GM21515 (cell line): Measurements from ENCODE around the gene ISYNA1.

ENCODE experiments used
- ATAC-seq: cut with Tn5 transposase; IDR thresholded peaks from one replicate; pipeline ENCODE4 v1.9.1; 2021; ENCODE audit not compliant: unreplicated experiment

Gene ISYNA1

DNA sequence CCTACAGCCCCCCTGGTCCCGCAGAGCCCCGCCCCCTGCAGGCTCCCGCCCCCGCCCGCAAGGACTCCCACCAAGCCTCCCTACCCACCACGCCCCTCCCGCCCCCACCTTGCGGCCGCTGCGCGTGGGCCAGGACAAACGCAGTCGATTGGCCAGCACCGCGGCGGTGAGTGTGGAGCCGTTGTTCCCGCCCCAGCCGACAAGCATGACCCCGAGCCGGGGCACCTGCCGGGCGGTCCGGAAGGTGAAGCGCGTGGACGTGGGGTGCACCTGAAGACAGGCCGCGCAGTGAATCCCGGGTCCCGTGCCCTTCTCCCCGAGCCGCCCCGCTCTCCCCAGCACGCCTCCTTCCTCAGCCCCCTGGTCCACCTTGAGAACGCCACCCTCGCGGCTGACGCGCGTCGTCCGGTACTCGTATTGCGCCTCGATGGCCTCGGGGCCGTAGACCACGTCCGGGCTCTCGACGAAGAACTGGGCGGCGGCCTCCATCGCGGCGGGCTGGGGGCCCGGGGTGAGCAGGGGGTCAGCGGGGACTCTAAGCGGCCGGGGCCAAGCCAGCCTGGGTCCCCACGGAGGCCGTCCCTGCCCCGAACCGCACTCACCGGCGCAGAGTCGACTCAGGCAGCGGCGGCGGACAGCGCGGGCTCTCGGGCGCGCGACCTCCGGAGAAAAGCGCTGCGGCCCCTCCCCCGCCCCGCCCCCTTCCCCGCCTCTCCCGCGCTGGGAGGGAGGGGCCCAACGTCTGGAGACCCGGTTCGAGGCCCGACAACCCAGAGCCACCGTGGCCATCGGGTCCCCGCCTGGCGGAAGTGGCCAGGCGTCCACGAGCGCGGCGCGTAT is at the start of gene ISYNA1:
ISYNA1 (minus strand) TSS at position 643 of the 840 bp plus-strand sequence; CDS start at position 489, 154 bp downstream.
- ATAC-seq = no peak

DNA sequence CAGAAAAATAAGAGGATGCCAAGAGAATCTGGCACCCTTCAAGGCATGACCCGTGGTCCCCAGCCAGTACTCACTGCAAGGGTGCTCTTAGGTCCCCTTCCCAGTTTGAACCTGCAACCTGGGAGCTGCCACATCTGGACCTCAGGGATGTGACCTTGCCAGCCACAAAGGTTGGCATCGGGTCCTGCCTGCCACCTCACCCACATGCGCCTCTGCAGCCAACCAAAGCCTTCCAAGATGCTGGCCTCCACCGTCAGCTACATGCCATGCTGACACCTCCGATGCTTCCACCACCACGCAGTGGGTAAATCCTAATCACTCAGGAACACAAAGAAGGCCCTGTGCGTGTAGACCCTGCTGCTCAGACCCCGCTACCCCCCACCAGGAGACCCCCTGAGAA is 48.8 kb upstream of the ISYNA1 start:
- no peak for ATAC-seq

DNA sequence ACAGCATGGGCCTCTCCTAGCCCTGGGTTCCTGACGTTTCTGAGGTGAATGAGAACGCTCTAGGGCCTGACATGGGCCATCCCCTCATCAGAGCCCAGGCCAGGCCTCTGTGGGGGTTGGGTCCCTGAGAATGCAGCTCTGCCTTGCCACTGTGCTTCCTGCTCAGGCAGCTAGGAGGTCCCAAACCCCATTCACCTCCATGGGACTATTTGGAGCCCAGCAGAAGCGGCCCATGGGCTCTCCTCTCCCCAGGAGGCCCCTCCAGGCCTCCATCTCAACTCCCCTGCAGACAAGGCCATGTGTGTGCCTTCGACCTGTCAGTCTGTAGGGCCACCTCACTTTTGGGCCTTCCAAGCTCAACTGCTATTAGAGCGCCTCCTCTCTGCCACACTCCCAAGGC is 47.1 kb upstream of the ISYNA1 start:
- no peak for ATAC-seq

DNA sequence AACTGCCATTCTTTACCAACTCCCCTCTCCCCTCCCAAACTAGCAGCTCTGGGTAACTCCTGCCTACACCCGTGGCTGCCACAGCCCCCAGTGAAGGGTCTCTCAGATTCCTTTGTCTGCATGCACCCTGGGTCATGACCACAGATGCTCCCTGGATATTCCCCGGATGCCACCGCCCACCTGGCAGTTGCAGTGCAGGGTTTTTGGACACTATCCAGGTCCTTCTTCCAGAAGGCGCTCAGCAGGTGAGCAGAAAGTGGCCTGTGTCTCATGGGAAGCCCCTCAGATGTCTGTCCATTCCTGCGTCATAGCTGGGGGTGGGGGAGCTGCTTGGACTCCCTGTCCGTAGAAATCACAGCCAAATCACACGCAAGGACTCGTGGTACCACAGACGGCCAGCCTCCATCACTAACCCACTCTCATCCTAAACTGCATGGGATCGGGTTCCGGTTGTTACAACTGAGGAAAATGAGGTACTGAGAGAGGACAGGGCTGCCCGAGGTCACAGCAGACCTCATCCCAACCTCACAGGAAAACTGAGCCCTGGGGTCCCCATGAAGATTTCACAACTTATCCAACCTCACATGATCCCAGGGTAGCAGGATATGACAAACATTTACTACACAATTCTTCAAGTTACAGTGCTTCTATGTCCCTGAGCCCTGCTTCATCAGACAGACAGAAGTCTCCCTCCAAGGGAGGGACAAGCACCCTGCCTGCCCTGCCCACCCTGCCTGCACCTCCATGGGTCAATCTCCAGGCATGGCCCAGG is 45.4 kb upstream of the ISYNA1 start:
- no peak for ATAC-seq

DNA sequence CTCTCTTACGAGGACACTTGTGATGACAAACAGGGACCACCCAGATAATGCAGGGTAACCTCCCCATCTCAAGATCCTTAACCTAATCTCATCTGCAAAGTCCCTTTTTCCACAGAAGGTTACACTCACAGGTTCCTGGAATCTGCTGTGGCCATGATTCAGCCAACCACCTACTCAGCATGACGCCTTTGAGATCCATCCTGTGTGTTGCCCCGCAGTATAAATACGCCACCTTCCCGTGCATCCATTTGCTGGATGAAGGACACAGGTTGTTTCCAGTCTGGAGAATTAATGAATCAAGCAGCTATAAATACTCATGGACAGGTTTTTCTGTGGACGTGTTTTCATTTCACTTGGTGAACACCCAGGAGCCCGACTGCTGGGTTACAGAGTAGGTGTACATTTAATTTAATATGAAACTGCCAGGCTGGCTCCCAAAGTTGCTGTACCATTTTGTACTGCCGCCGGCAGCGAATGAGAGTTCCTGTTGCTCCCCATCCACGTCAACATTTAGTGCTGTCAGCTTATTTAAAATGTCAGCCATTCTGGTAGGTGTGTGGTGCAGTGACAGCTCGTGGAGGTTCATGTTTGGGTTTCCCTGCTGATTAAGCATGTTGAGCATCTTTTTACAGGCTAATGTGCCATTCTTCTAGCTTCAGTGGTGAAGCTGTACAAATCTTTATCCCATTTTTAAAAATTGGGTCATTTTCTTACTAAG is 43.7 kb upstream of the ISYNA1 start:
- no peak for ATAC-seq

- no peak for ATAC-seq
Observed at GRCh38 chr19:18480006-18480691, 42.2 kb upstream of the ISYNA1 start.

GRCh38 chr19:18478545-18479311 is 40.8 kb upstream of the ISYNA1 start:
- no peak for ATAC-seq

GRCh38 chr19:18477974-18478373 is 40.0 kb upstream of the ISYNA1 start:
- no peak for ATAC-seq

DNA sequence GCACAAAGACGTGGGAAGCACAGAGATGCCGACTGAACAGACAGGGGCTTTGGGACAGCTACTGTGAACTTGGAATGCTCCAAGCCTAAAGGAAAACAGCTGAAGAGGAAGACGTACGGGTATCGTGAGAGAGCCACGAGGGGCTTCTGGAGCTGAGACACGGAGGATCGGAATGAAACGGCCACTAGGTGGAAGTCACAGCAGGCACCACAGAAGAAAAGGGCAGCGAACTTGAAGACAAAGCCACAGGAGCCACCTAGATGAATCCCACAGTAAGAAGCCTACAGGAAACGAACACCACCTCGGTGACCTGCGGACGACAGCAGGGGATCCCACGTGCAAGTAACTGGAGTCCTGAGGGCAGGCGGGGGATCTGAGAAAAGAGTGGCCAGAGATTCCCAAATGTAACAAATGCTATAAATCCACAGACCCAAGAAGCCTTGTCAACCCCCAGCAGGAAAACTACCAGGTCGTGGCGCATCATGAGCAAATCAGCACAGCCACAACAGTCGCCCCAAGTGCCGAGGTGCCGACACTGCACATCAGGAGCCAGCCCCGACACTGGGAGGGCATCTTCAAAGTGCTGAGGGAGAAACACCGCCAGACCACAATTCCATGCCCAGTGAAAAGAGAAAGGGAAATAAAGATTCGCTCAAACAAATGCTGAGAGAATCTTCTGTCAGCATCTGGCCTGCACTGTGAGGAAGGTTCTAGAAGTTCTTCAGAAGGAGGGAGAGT is 39.3 kb upstream of the ISYNA1 start:
- no peak for ATAC-seq

DNA sequence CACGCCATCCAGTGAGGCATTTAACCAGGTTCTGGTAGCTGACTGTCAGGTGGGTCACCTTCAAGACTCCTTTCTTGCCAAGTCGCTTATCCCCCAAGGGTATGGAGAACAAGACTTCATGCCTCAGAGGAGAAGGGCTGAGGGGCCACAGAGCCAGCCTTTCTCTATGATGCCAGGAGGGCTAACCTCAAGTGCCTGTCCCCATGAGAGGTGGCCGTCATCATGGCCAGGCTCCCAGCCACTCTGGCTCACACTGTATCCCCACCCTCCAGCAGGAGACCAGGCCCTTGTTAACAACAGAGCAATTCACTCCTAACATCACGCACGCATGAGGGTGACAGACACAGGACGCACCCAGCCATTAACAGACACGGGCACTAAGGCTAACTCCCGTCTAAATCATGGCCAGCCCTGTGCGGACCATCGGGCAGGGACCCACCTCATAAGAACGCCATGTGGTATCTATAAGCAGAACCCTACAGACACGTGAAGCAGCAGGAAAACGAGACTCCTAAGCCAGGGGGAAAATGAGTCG is 38.6 kb upstream of the ISYNA1 start:
- ATAC-seq = no peak

GRCh38 chr19:18475762-18476331 is 37.9 kb upstream of the ISYNA1 start:
- no peak for ATAC-seq

DNA sequence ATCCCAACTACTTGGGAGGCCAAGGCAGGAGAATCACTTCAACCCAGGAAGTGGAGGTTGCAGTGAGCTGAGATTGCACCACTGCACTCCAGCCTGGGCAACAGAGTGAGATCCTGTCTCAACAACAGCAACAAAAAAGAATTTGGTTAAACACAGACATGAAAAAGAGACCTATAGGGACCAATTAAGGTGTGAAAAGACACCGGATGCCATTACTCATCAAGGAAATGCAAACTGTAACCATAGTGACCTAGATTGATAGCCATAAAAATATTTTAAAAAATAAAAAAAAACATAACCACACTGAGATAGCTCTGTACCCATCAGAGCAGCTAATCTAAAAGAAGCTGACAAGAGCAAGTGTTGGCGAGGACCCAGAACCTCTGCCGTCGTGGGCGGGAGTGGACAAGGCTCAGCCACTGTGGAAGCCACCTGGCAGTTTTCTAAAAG is 37.1 kb upstream of the ISYNA1 start:
- no peak for ATAC-seq

GRCh38 chr19:18474366-18474887 is 36.5 kb upstream of the ISYNA1 start:
- ATAC-seq = no peak

GRCh38 chr19:18473706-18474087 is 35.8 kb upstream of the ISYNA1 start:
- no peak for ATAC-seq

DNA sequence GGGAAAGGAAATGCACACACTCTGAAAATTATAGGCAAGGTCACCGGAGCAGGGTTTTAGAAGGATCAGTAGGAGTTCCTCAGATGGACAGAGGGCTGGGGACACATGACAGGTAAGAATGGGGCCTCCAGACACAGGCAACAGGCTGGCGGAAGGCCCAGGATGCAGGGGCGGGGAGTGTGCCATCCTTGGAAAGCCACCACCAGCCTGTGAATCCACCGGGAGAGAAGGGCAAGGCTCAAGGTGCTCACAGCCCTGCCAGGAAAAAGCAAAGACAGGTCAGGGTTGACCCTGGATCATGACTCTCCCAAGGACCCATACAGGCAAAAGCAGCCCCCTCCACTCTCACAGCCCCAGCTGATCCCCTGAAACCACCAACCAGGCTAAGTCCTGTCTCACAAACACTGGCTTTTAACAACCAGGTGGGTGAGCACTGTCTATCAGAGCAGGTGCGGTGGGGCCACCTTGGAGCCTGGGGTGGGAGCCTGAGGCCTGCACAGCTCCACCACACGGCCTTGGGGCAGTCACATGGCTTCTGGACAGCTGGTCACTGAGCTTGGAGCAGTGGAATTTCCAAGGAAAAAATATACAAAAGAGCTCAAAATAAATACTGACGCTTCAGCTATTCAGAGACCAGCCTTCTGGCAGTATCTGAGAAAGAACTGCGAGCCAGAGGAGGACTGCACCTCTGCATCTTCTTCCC is 35.2 kb upstream of the ISYNA1 start:
- no peak for ATAC-seq

- ATAC-seq = no peak
Observed at GRCh38 chr19:18470787-18471186, 32.9 kb upstream of the ISYNA1 start.

- ATAC-seq = no peak
Observed at GRCh38 chr19:18469069-18469846, 31.3 kb upstream of the ISYNA1 start.
